HG03378 (cell line): ENCODE results near the gene HORMAD2.
"Not testable (repeated sequence)": the region's sequence is repeated elsewhere in the genome, so short reads cannot be mapped to it uniquely, and the experiment has no call there.

Experiments
- ATAC-seq: cut with Tn5 transposase; IDR thresholded peaks from one replicate; pipeline ENCODE4 v1.9.1; 2021; ENCODE audit warnings: mild to moderate bottlenecking, moderate library complexity; ENCODE audit not compliant: unreplicated experiment

Gene HORMAD2

GRCh38 chr22:30056015-30056414 is 24.2 kb upstream of the HORMAD2 start:
- ATAC-seq = no peak

GRCh38 chr22:30057375-30057774 is 22.9 kb upstream of the HORMAD2 start:
- no peak for ATAC-seq

GRCh38 chr22:30059346-30060020 is 20.8 kb upstream of the HORMAD2 start:
- not testable (repeated sequence) for ATAC-seq

GRCh38 chr22:30061094-30061493 is 19.2 kb upstream of the HORMAD2 start:
- ATAC-seq = not testable (repeated sequence)

GRCh38 chr22:30062259-30062658 is 18.0 kb upstream of the HORMAD2 start:
- no peak for ATAC-seq

GRCh38 chr22:30062950-30063349 is 17.3 kb upstream of the HORMAD2 start:
- ATAC-seq = no peak

GRCh38 chr22:30064172-30064571 is 16.1 kb upstream of the HORMAD2 start:
- ATAC-seq = no peak

- no peak for ATAC-seq
These were observed 6.5 kb upstream of the HORMAD2 start for GRCh38 chr22:30073743-30074142.

GRCh38 chr22:30074147-30074546 is 6.1 kb upstream of the HORMAD2 start:
- no peak for ATAC-seq

- ATAC-seq = no peak
These were observed 5.3 kb upstream of the HORMAD2 start for GRCh38 chr22:30074994-30075393.

- ATAC-seq = no peak
These were observed 2.9 kb upstream of the HORMAD2 start for GRCh38 chr22:30077279-30077880.

- no peak for ATAC-seq
These were observed 1.6 kb upstream of the HORMAD2 start for GRCh38 chr22:30078320-30079311.

GRCh38 chr22:30080805-30081204 is 541 bp downstream of the HORMAD2 start:
- no peak for ATAC-seq

- ATAC-seq = no peak
These were observed 6.2 kb downstream of the HORMAD2 start for GRCh38 chr22:30086496-30086895.

- ATAC-seq = not testable (repeated sequence)
These were observed 6.8 kb downstream of the HORMAD2 start for GRCh38 chr22:30087037-30087436.

- no peak for ATAC-seq
These were observed 7.3 kb downstream of the HORMAD2 start for GRCh38 chr22:30087611-30088010.

GRCh38 chr22:30088468-30088867 is 8.2 kb downstream of the HORMAD2 start:
- no peak for ATAC-seq

GRCh38 chr22:30089655-30089974 is 9.4 kb downstream of the HORMAD2 start:
- no peak for ATAC-seq

GRCh38 chr22:30092686-30093085 is 12.4 kb downstream of the HORMAD2 start:
- ATAC-seq = no peak

- no peak for ATAC-seq
These were observed 14.5 kb downstream of the HORMAD2 start for GRCh38 chr22:30094804-30095203.

GRCh38 chr22:30097861-30098260 is 17.6 kb downstream of the HORMAD2 start:
- no peak for ATAC-seq

- not testable (repeated sequence) for ATAC-seq
These were observed 20.5 kb downstream of the HORMAD2 start for GRCh38 chr22:30100770-30101169.
